H1 (cell line): Measurements from ENCODE around the gene ZBTB16. TPM values are rescaled to one million over a fixed set of nuclear protein-coding genes. Genes with fewer than 3 reads are reported as not detected.

Experiments
- CTCF ChIA-PET: fragments of 300-600 bp; sonication (Branson Sonifier 250); formaldehyde crosslinking; loops from one replicate; lab custom pipeline; 2021; ENCODE audit not compliant: partially characterized antibody; lab: Charles Lee
- POLR2A ChIA-PET: fragments of 300-600 bp; sonication (Branson Sonifier 250); formaldehyde crosslinking; loops from one replicate; lab custom pipeline; 2021; ENCODE audit warnings: inconsistent platforms; ENCODE audit not compliant: partially characterized antibody; lab: Charles Lee
- DNase-seq, 2 experiments: peaks; one replicate each; pipeline versions ENCODE4 v3.0.0 to v3.0.0-alpha.2; 2010 to 2022; ENCODE audit warnings: low spot score in 2 of 2, low read depth in 1 of 2, mixed read lengths in 1 of 2
- FAIRE-seq: peaks from 2 replicates; lab custom pipeline; 2011; peaks lifted over from hg19 to GRCh38; lab: Jason Lieb, UNC
- H2AFZ ChIP-seq: 2 replicates; pipeline ENCODE4 v1.8.1; 2012; ENCODE audit warnings: low read length, inconsistent platforms
- H2AK5ac ChIP-seq: 2 replicates; pipeline ENCODE4 v1.6.1; 2013; ENCODE audit warnings: low read depth, low read length
- H2BK120ac ChIP-seq: replicated peaks from 2 replicates; pipeline ENCODE3; 2013; ENCODE audit warnings: low read depth, low read length, inconsistent platforms
- H2BK12ac ChIP-seq: 2 replicates; pipeline ENCODE4 v1.6.1; 2013; ENCODE audit warnings: low read depth, low read length
- H2BK15ac ChIP-seq: 2 replicates; pipeline ENCODE4 v1.6.1; 2013; ENCODE audit warnings: low read length
- H2BK20ac ChIP-seq: 2 replicates; pipeline ENCODE4 v1.6.1; 2013; ENCODE audit warnings: low read length
- H2BK5ac ChIP-seq: 2 replicates; pipeline ENCODE4 v1.6.1; 2013; ENCODE audit warnings: low read depth, low read length
- H3K14ac ChIP-seq: 2 replicates; pipeline ENCODE4 v1.6.1; 2013; ENCODE audit warnings: inconsistent platforms; ENCODE audit not compliant: insufficient read length
- H3K18ac ChIP-seq: 2 replicates; pipeline ENCODE4 v1.6.1; 2013; ENCODE audit warnings: low read length; ENCODE audit errors: extremely low read depth
- H3K23ac ChIP-seq: 2 replicates; pipeline ENCODE4 v1.6.1; 2013; ENCODE audit warnings: inconsistent platforms; ENCODE audit not compliant: insufficient read length
- H3K23me2 ChIP-seq: 2 replicates; pipeline ENCODE4 v1.6.1; 2013; ENCODE audit warnings: low read depth, low read length
- H3K27ac ChIP-seq: 2 replicates; pipeline ENCODE4 v1.6.1; 2011; ENCODE audit warnings: low read depth, low read length, inconsistent platforms
- H3K27me3 ChIP-seq, 4 experiments: replicated peaks in 1 of 4; 1 replicate in 1 of 4; 2 replicates in 3 of 4; pipeline versions ENCODE4 v1.6.1 to v1.8.1; 2011 to 2013; ENCODE audit warnings: low read length in 3 of 4, mild to moderate bottlenecking in 3 of 4, inconsistent platforms in 2 of 4, mixed read lengths in 2 of 4, moderate library complexity in 1 of 4; ENCODE audit not compliant: control insufficient read depth in 3 of 4, insufficient read depth in 3 of 4; ENCODE audit errors: extremely low read depth in 1 of 4
- H3K36me3 ChIP-seq, 4 experiments: 2 replicates each; pipeline versions ENCODE4 v1.6.1 to v1.8.1; 2011 to 2013; ENCODE audit warnings: mild to moderate bottlenecking in 4 of 4, low read length in 3 of 4, moderate library complexity in 2 of 4, control low read depth in 1 of 4, inconsistent platforms in 1 of 4; ENCODE audit not compliant: insufficient read depth in 4 of 4, control insufficient read depth in 2 of 4
- H3K4ac ChIP-seq: replicated peaks from 2 replicates; pipeline ENCODE3; 2013; ENCODE audit warnings: low read length, low read depth, mixed read lengths, inconsistent platforms; ENCODE audit not compliant: insufficient read length
- H3K4me1 ChIP-seq, 4 experiments: replicated peaks in 1 of 4; 1 replicate in 1 of 4; 2 replicates in 3 of 4; pipeline versions ENCODE4 v1.6.1 to v1.8.1; 2011 to 2013; ENCODE audit warnings: low read length in 3 of 4, inconsistent platforms in 2 of 4, mixed read lengths in 1 of 4; ENCODE audit not compliant: insufficient read depth in 4 of 4, control insufficient read depth in 3 of 4
- H3K4me2 ChIP-seq, 2 experiments: 2 replicates each; pipeline versions ENCODE4 v1.6.1 to v1.8.1; 2011 to 2013; ENCODE audit warnings: low read depth in 2 of 2, low read length in 2 of 2, control low read depth in 1 of 2, inconsistent platforms in 1 of 2, mild to moderate bottlenecking in 1 of 2; ENCODE audit not compliant: insufficient read depth in 1 of 2
- H3K4me3 ChIP-seq, 4 experiments: fragments of 200-600, 300-600 bp in 1 of 4; sonication (generic), shearing (Covaris generic), sonication (Bioruptor Twin) in 1 of 4; 2 replicates each; pipeline versions ENCODE4 v1.5.1 to v1.8.1; 2011 to 2016; ENCODE audit warnings: low read length in 4 of 4, low read depth in 3 of 4, control low read depth in 2 of 4, inconsistent platforms in 2 of 4, mild to moderate bottlenecking in 2 of 4, mixed read lengths in 1 of 4, moderate library complexity in 1 of 4; ENCODE audit not compliant: insufficient read depth in 2 of 4; ENCODE audit errors: extremely low read depth in 1 of 4
- H3K56ac ChIP-seq: replicated peaks from 2 replicates; pipeline ENCODE3; 2013; ENCODE audit warnings: low read depth, mild to moderate bottlenecking, mixed read lengths, low read length, inconsistent platforms; ENCODE audit not compliant: insufficient read length
- H3K79me1 ChIP-seq: 2 replicates; pipeline ENCODE4 v1.6.1; 2013; ENCODE audit warnings: low read depth, low read length, control low read depth
- H3K79me2 ChIP-seq, 2 experiments: 2 replicates each; pipeline versions ENCODE4 v1.6.1 to v1.8.1; 2012 to 2013; ENCODE audit warnings: low read length in 2 of 2, mild to moderate bottlenecking in 2 of 2, inconsistent platforms in 1 of 2; ENCODE audit not compliant: insufficient read depth in 2 of 2, control insufficient read depth in 1 of 2
- H3K9ac ChIP-seq, 4 experiments: replicated peaks in 1 of 4; 1 replicate in 1 of 4; 2 replicates in 3 of 4; pipeline versions ENCODE4 v1.6.1 to v1.8.1; 2011 to 2013; ENCODE audit warnings: low read depth in 3 of 4, low read length in 3 of 4, control low read depth in 2 of 4, mild to moderate bottlenecking in 2 of 4, moderate library complexity in 2 of 4, inconsistent platforms in 1 of 4; ENCODE audit errors: extremely low read depth in 1 of 4
- H3K9me3 ChIP-seq, 2 experiments: 2 replicates each; pipeline versions ENCODE4 v1.6.1 to v1.8.1; 2012 to 2013; ENCODE audit warnings: mild to moderate bottlenecking in 2 of 2, moderate library complexity in 2 of 2, control low read depth in 1 of 2, inconsistent platforms in 1 of 2, low read depth in 1 of 2, low read length in 1 of 2, mixed read lengths in 1 of 2; ENCODE audit not compliant: insufficient read depth in 2 of 2
- H4K20me1 ChIP-seq, 2 experiments: replicated peaks in 1 of 2; 2 replicates each; pipeline versions ENCODE3 to v1.8.1; 2011 to 2013; ENCODE audit warnings: inconsistent platforms in 2 of 2, low read length in 2 of 2, mild to moderate bottlenecking in 1 of 2; ENCODE audit not compliant: insufficient read depth in 2 of 2, control insufficient read depth in 1 of 2
- H4K5ac ChIP-seq: 2 replicates; pipeline ENCODE4 v1.6.1; 2013; ENCODE audit warnings: low read length, low read depth, mixed read lengths, inconsistent platforms; ENCODE audit not compliant: insufficient read length
- H4K8ac ChIP-seq: 2 replicates; pipeline ENCODE4 v1.8.0; 2013; ENCODE audit warnings: mild to moderate bottlenecking, moderate library complexity, low read length, inconsistent platforms; ENCODE audit not compliant: insufficient read depth; ENCODE audit errors: extremely low read depth
- H4K91ac ChIP-seq: replicated peaks from 2 replicates; pipeline ENCODE3; 2013; ENCODE audit warnings: low read length, mixed read lengths, inconsistent platforms; ENCODE audit not compliant: insufficient read length
- CHD2 ChIP-seq: IDR thresholded peaks from 2 replicates; pipeline ENCODE4 v1.6.1; 2012; ENCODE audit warnings: low read length, improper control_type of control experiment
- E2F6 ChIP-seq: IDR thresholded peaks from 2 replicates; pipeline ENCODE4 v1.6.1; 2012; ENCODE audit warnings: inconsistent platforms
- EP300 ChIP-seq, 2 experiments: IDR thresholded peaks; 1 replicate in 1 of 2; 2 replicates in 1 of 2; pipeline ENCODE4 v1.6.1; 2011 to 2012; ENCODE audit warnings: low read depth in 2 of 2, low read length in 2 of 2, mild to moderate bottlenecking in 2 of 2, borderline replicate concordance in 1 of 2, inconsistent platforms in 1 of 2, moderate library complexity in 1 of 2
- GABPA ChIP-seq: IDR thresholded peaks from 2 replicates; pipeline ENCODE4 v1.6.1; 2011; ENCODE audit warnings: mild to moderate bottlenecking, low read length, moderate library complexity, borderline replicate concordance; ENCODE audit not compliant: insufficient read depth
- KDM4A ChIP-seq: IDR thresholded peaks from one replicate; pipeline ENCODE4 v1.7.1; 2012; ENCODE audit warnings: low read depth, mild to moderate bottlenecking, moderate library complexity, low read length, inconsistent platforms; ENCODE audit not compliant: severe bottlenecking
- KDM5A ChIP-seq: fragments of 200-600 bp; IDR thresholded peaks from 2 replicates; pipeline ENCODE4 v1.7.1; 2012; ENCODE audit warnings: mild to moderate bottlenecking, low read length, inconsistent platforms, mixed read lengths
- NRF1 ChIP-seq: IDR thresholded peaks from 2 replicates; pipeline ENCODE4 v1.6.1; 2011; ENCODE audit warnings: mild to moderate bottlenecking, low read depth, low read length, improper control_type of control experiment
- TAF1 ChIP-seq: IDR thresholded peaks from 2 replicates; pipeline ENCODE4 v1.6.1; 2011; ENCODE audit warnings: mild to moderate bottlenecking, low read depth, low read length
- TEAD4 ChIP-seq: IDR thresholded peaks from 2 replicates; pipeline ENCODE4 v1.6.1; 2012; ENCODE audit warnings: low read depth, low read length, inconsistent platforms, mixed read lengths
- USF2 ChIP-seq: IDR thresholded peaks from 2 replicates; pipeline ENCODE4 v1.6.1; 2011; ENCODE audit warnings: low read length, improper control_type of control experiment
- WGBS, 2 experiments: shearing (Covaris generic) in 1 of 2; methylation state at CpG; one replicate each; pipeline versions ENCODE4 v1.1.6 to v1.1.7; 2013 to 2015; ENCODE audit warnings: low lambda C conversion rate in 2 of 2, mixed read lengths in 2 of 2, inconsistent platforms in 1 of 2, low coverage in 1 of 2, missing lambda C conversion rate in 1 of 2; ENCODE audit not compliant: insufficient replicate concordance in 2 of 2, insufficient coverage in 1 of 2, insufficient read length in 1 of 2; ENCODE audit errors: extremely low coverage in 1 of 2, missing lambda C conversion rate in 1 of 2; 5-methylcytosine and 5-hydroxymethylcytosine counted together
- polyA plus RNA-seq, 7 experiments: library from polyadenylated mRNA; depleted of rRNA in 3 of 7; stranded (reverse) in 5 of 7; unstranded in 2 of 7; fragments of >200 nt in 5 of 7; fragments of 200-250 nt in 2 of 7; gene quantifications; 1 replicate in 5 of 7; 2 replicates in 1 of 7; 4 replicates in 1 of 7; pipeline versions ENCODE4 v1.2.1 to v1.2.3, GENCODE V29; 2011 to 2013; ENCODE audit warnings: missing spikeins in 2 of 7, mixed read lengths in 2 of 7
- total RNA-seq: library from RNA; stranded (reverse); fragmentation: NEBNext Ultra II Directional; extraction: Animal tissue kit (Norgen Biotek cat#: 25700); gene quantifications from 2 replicates; pipeline ENCODE4 v1.2.1, GENCODE V29; 2021
- TF ChIP-seq, protein P1 (sequence below): IDR thresholded peaks from 2 replicates; pipeline ENCODE4 v1.6.1; 2012; ENCODE audit warnings: inconsistent platforms

Gene ZBTB16
- total and polyA plus RNA-seq, 2 of the 8 experiments (the other 6 are each of a cell fraction or from before 2014, with no cell fraction given) = 0.12 to 0.61 TPM

DNA sequence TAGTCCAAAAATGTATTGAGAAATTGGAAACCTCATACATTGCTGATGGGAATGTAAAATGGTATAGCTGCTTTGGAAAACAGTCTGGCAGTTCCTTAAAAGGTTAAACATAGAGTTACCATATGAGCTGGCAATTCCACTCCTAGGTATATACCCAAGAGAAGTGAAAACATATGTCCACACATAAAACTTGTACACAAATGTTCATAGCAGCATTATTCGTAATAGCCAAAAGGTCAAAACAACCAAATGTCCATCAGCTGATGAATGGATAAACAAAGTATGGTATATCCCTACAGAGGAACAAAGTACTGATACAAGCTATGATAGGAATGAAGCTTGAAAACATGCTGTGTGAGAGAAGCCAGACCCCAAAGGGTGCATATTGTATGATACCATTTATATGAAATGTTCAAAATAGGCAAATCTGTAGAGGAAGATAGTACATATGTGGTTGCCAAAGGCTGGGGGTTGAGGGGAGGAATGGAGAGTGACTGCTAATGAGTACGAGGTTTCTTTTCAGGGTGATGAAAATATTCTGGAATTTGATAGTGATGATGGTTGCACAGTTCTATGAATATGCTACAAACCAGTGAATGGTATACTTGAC lies 85.8 kb downstream of the ZBTB16 start:
- FAIRE-seq (no peak), DNase-seq (no peak)
- Histone ChIP-seq H2BK12ac (no peak overlapping the region), H3K4ac (no peak overlapping the region), H2AFZ (no peak overlapping the region), H3K23me2 (no peaks in the 10 kb centered on the region), H3K9ac (no peak overlapping the region), H4K91ac (no peak overlapping the region), H3K14ac (no peak overlapping the region), H3K27ac (no peak overlapping the region), H2BK15ac (no peak overlapping the region), H4K5ac (no peak overlapping the region), H3K4me2 (no peak overlapping the region), H4K20me1 (no peaks in the 10 kb centered on the region), H3K4me3 (no peak overlapping the region), H3K27me3 (no peaks in the 10 kb centered on the region), H2BK20ac (no peak overlapping the region), H3K79me1 (no peaks in the 10 kb centered on the region), H3K23ac (no peak overlapping the region), H2BK120ac (no peak overlapping the region), H3K18ac (no peak overlapping the region), H3K4me1 (peaks cover 0 to 7% (median 2%) of the 10 kb centered on the region in 4 experiments; a peak in 3 of 7 replicates), H2AK5ac (no peak overlapping the region), H3K79me2 (no peaks in the 10 kb centered on the region), H3K9me3 (no peaks in the 10 kb centered on the region), H3K36me3 (no peaks in the 10 kb centered on the region), H3K56ac (no peak overlapping the region), H4K8ac (no peak overlapping the region), H2BK5ac (no peak overlapping the region)
- 54% methylated on average over 2 of the region's 2 CpGs; no CpG with 5 or more reads in 1 of the 2 experiments for whole genome bisulfite sequencing, 2 experiments
- ChIA-PET CTCF (interaction anchor here (0.7 to 1.4 kb wide), 4 partner anchors 10 to 113 kb away, joined by 3 read pairs; no protein-coding TSS in a partner anchor), POLR2A (interaction anchor here (1.1 kb wide), 1 partner anchor 17 kb away, joined by 4 read pairs; no protein-coding TSS in a partner anchor)
- TF ChIP-seq GABPA = no peak
- TF ChIP-seq, protein P1, sequence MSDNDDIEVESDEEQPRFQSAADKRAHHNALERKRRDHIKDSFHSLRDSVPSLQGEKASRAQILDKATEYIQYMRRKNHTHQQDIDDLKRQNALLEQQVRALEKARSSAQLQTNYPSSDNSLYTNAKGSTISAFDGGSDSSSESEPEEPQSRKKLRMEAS = no peak
- TF ChIP-seq TEAD4 = no peak
- no peak for TF ChIP-seq USF2
- TF ChIP-seq NRF1 = no peak
- no peak for TF ChIP-seq KDM4A
- TF ChIP-seq TAF1 = no peak
- no peak for TF ChIP-seq EP300 (IDR thresholded peaks at IDR 0.05; ENCODE audit: borderline replicate concordance in 1 of 2, low read depth in 2 of 2, low read length in 2 of 2)
- no peak for TF ChIP-seq CHD2
- no peak for TF ChIP-seq E2F6
- TF ChIP-seq KDM5A = no peak
